CD14-positive monocyte (primary cell): ENCODE results near the gene PCCA. TPM values are rescaled to one million over a fixed set of nuclear protein-coding genes. Genes with fewer than 3 reads are reported as not detected.

ENCODE experiments used
- DNase-seq, 3 donors: peaks; one replicate each; pipeline ENCODE4 v3.0.0-alpha.2; 2011 to 2022
- H2AFZ ChIP-seq: 2 replicates; pipeline ENCODE4 v1.6.0; 2012; ENCODE audit warnings: mild to moderate bottlenecking, low read depth, low read length, inconsistent platforms; ENCODE audit not compliant: insufficient read depth, poor library complexity, severe bottlenecking
- H3K27ac ChIP-seq, 2 donors: 1 replicate in 1 of 2; 2 replicates in 1 of 2; pipeline ENCODE4 v1.5.1; 2012 to 2013; ENCODE audit warnings: low read length in 2 of 2, control low read depth in 1 of 2, inconsistent platforms in 1 of 2, low read depth in 1 of 2, mild to moderate bottlenecking in 1 of 2
- H3K27me3 ChIP-seq, 2 donors: one replicate each; pipeline versions ENCODE4 v1.6.0 to v1.6.1; 2011 to 2013; ENCODE audit warnings: low read length in 2 of 2; ENCODE audit not compliant: control insufficient read depth in 2 of 2, insufficient read depth in 2 of 2
- H3K36me3 ChIP-seq, 2 donors: replicated peaks in 1 of 2; 1 replicate in 1 of 2; 2 replicates in 1 of 2; pipeline versions ENCODE4 v1.5.1 to v1.6.1; 2012 to 2013; ENCODE audit warnings: low read length in 2 of 2, control low read depth in 1 of 2, inconsistent platforms in 1 of 2, mild to moderate bottlenecking in 1 of 2; ENCODE audit not compliant: insufficient read depth in 2 of 2, control insufficient read depth in 1 of 2
- H3K4me1 ChIP-seq, 2 donors: 1 replicate in 1 of 2; 2 replicates in 1 of 2; pipeline versions ENCODE4 v1.5.1 to v1.6.1; 2012 to 2013; ENCODE audit warnings: low read length in 2 of 2, control low read depth in 1 of 2, inconsistent platforms in 1 of 2, mild to moderate bottlenecking in 1 of 2, moderate library complexity in 1 of 2; ENCODE audit not compliant: insufficient read depth in 2 of 2, control insufficient read depth in 1 of 2
- H3K4me2 ChIP-seq: replicated peaks from 2 replicates; pipeline ENCODE3; 2012; ENCODE audit warnings: low read length, moderate library complexity, mild to moderate bottlenecking; ENCODE audit not compliant: poor library complexity, severe bottlenecking; ENCODE audit errors: extremely low read depth
- H3K4me3 ChIP-seq, 3 experiments: fragments of 200-600 bp in 1 of 3; sonication (generic) in 1 of 3; replicated peaks in 1 of 3; 1 replicate in 2 of 3; 2 replicates in 1 of 3; pipeline ENCODE4 v1.5.1; 2011 to 2013; ENCODE audit warnings: low read length in 3 of 3, mild to moderate bottlenecking in 3 of 3, control low read depth in 2 of 3, low read depth in 2 of 3, inconsistent platforms in 1 of 3, moderate library complexity in 1 of 3
- H3K79me2 ChIP-seq: 2 replicates; pipeline ENCODE4 v1.6.0; 2012; ENCODE audit warnings: mild to moderate bottlenecking, control low read depth, inconsistent platforms, low read length, moderate library complexity; ENCODE audit not compliant: insufficient read depth
- H3K9ac ChIP-seq: 2 replicates; pipeline ENCODE4 v1.6.0; 2017; ENCODE audit warnings: low read length, mild to moderate bottlenecking; ENCODE audit not compliant: insufficient read depth, poor library complexity, severe bottlenecking
- H3K9me3 ChIP-seq, 2 donors: replicated peaks in 1 of 2; 1 replicate in 1 of 2; 2 replicates in 1 of 2; pipeline versions ENCODE4 v1.5.1 to v1.6.1; 2012 to 2013; ENCODE audit warnings: low read length in 2 of 2, control low read depth in 1 of 2; ENCODE audit not compliant: control insufficient read depth in 1 of 2, insufficient read depth in 1 of 2
- H4K20me1 ChIP-seq: 2 replicates; pipeline ENCODE4 v1.6.0; 2012; ENCODE audit warnings: mild to moderate bottlenecking, low read length, control low read depth, moderate library complexity; ENCODE audit not compliant: insufficient read depth
- H3K27ac Mint-ChIP-seq, 7 donors: one replicate each; pipeline ENCODE4 v1.8.0; 2020; ENCODE audit warnings: mild to moderate bottlenecking in 7 of 7, mixed read lengths in 7 of 7, moderate library complexity in 6 of 7, inconsistent platforms in 2 of 7
- H3K27me3 Mint-ChIP-seq, 3 donors: one replicate each; pipeline ENCODE4 v1.8.0; 2021 to 2022; ENCODE audit warnings: low read depth in 3 of 3, mild to moderate bottlenecking in 3 of 3, mixed read lengths in 3 of 3, moderate library complexity in 3 of 3, inconsistent platforms in 1 of 3
- H3K36me3 Mint-ChIP-seq, 2 donors: one replicate each; pipeline ENCODE4 v1.8.0; 2020; ENCODE audit warnings: mixed read lengths in 2 of 2, inconsistent platforms in 1 of 2, mild to moderate bottlenecking in 1 of 2
- H3K4me1 Mint-ChIP-seq: one replicate; pipeline ENCODE4 v1.8.0; 2020; ENCODE audit warnings: mild to moderate bottlenecking, mixed read lengths
- H3K4me3 Mint-ChIP-seq, 2 donors: one replicate each; pipeline ENCODE4 v1.8.0; 2020; ENCODE audit warnings: mild to moderate bottlenecking in 2 of 2, mixed read lengths in 2 of 2, moderate library complexity in 1 of 2
- H3K9me3 Mint-ChIP-seq, 7 donors: one replicate each; pipeline ENCODE4 v1.8.0; 2020 to 2022; ENCODE audit warnings: mixed read lengths in 7 of 7, mild to moderate bottlenecking in 6 of 7, moderate library complexity in 6 of 7, inconsistent platforms in 2 of 7
- WGBS: methylation state at CpG from one replicate; pipeline ENCODE4 v1.1.5; 2013; ENCODE audit warnings: missing lambda C conversion rate; ENCODE audit not compliant: insufficient coverage; 5-methylcytosine and 5-hydroxymethylcytosine counted together
- intact Hi-C, 2 donors: fragments of 100-400 bp; cut with micrococcal nuclease; formaldehyde crosslinking; loops; one replicate each; pipeline versions ENCODE4 v1.15.0 to v1.15.1; 2023
- polyA plus RNA-seq, 3 donors: library from polyadenylated mRNA; depleted of rRNA in 1 of 3; unstranded in 2 of 3; stranded (reverse) in 1 of 3; fragments of 300-500 nt in 2 of 3; fragments of >200 nt in 1 of 3; fragmentation: Illumina TruSeq in 2 of 3; gene quantifications; 1 replicate in 2 of 3; 2 replicates in 1 of 3; pipeline ENCODE4 v1.2.3, GENCODE V29; 2012 to 2021
- TF ChIP-seq, protein P1 (sequence below): fragments of 200-600 bp; IDR thresholded peaks from one replicate; pipeline ENCODE4 v1.8.0; 2022; ENCODE audit warnings: antibody characterized with exemption, mild to moderate bottlenecking

PCCA gene
- polyA plus RNA-seq, 3 donors = 4.4 to 13.5 (median 11.9) TPM

DNA sequence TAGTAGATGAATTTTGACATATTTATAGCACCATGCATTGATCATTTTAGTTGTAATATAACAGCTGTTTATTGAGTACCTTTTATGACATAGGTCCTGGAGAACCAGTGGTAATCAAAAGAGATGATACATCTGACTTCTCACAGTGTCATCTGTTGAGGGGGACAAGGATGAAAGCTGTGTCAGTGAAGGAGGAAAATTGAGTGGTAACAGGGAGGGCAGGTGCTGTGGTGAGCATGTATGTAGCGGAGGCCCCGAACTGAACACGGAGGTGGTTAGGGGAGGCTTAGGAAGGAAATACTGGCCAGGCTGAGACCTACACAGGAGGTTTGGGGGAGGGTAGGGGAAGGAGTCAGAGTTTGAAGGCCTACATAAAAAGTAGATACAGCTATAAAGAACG, 300.0 kb downstream of the PCCA start:
- intact Hi-C loops = no loop called here
- Mint-ChIP-seq H3K27me3 (no peaks in the 10 kb centered on the region), H3K4me1 (peaks cover 11% of the 10 kb centered on the region), H3K9me3 (peaks cover 0 to 2% (median 0%) of the 10 kb centered on the region in 7 donors), H3K4me3 (no peak overlapping the region), H3K36me3 (peaks cover 5 to 8% of the 10 kb centered on the region in 2 donors), H3K27ac (no peak overlapping the region)
- TF ChIP-seq, protein P1, sequence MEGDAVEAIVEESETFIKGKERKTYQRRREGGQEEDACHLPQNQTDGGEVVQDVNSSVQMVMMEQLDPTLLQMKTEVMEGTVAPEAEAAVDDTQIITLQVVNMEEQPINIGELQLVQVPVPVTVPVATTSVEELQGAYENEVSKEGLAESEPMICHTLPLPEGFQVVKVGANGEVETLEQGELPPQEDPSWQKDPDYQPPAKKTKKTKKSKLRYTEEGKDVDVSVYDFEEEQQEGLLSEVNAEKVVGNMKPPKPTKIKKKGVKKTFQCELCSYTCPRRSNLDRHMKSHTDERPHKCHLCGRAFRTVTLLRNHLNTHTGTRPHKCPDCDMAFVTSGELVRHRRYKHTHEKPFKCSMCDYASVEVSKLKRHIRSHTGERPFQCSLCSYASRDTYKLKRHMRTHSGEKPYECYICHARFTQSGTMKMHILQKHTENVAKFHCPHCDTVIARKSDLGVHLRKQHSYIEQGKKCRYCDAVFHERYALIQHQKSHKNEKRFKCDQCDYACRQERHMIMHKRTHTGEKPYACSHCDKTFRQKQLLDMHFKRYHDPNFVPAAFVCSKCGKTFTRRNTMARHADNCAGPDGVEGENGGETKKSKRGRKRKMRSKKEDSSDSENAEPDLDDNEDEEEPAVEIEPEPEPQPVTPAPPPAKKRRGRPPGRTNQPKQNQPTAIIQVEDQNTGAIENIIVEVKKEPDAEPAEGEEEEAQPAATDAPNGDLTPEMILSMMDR = no peak
- no peak for DNase-seq
- no peak overlapping the region for H3K27ac ChIP-seq
- H3K4me1 ChIP-seq = peaks cover 12 to 20% of the 10 kb centered on the region in 2 donors
- no peaks in the 10 kb centered on the region for H3K27me3 ChIP-seq
- H3K9ac ChIP-seq = no peak overlapping the region
- H3K9me3 ChIP-seq = no peaks in the 10 kb centered on the region
- H3K79me2 ChIP-seq = no peaks in the 10 kb centered on the region
- no peak overlapping the region for H3K4me3 ChIP-seq
- WGBS = 69% methylated on average over 3 of the region's 4 CpGs
- no peak overlapping the region for H3K4me2 ChIP-seq
- no peaks in the 10 kb centered on the region for H3K36me3 ChIP-seq
- no peaks in the 10 kb centered on the region for H4K20me1 ChIP-seq
- H2AFZ ChIP-seq = no peak overlapping the region

DNA sequence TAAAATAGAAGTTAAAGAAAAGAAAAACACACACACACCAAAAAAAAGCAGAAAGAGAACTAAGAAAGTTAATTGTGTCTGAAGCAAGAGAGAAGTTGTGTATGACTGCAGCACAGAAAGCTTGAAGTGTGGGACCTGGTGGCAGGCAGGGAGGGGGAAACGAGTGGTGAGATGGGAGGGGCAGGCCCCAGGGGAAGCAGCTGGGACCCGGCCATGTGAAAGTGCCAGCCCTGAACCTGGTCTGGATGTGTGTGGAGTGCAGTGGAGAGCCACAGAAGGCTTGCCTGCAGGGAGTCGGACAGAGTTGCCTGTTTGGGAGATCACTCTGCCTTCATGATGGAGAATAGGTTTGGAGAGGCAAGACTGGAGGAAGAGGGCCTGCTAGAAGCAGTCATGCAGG, 300.7 kb downstream of the PCCA start:
- intact Hi-C loops = no loop called here
- Histone ChIP-seq H3K36me3 (no peaks in the 10 kb centered on the region), H4K20me1 (no peaks in the 10 kb centered on the region), H3K27ac (no peak overlapping the region), H3K79me2 (no peaks in the 10 kb centered on the region), H3K4me1 (peaks cover 12 to 20% of the 10 kb centered on the region in 2 donors), H2AFZ (no peak overlapping the region), H3K9ac (no peak overlapping the region), H3K4me3 (no peak overlapping the region), H3K27me3 (no peaks in the 10 kb centered on the region), H3K4me2 (no peak overlapping the region), H3K9me3 (no peaks in the 10 kb centered on the region)
- no peak for DNase-seq
- H3K9me3 Mint-ChIP-seq = peaks cover 0 to 2% (median 0%) of the 10 kb centered on the region in 7 donors
- no peak overlapping the region for H3K27ac Mint-ChIP-seq
- H3K36me3 Mint-ChIP-seq = peaks cover 5 to 8% of the 10 kb centered on the region in 2 donors
- WGBS = 75% methylated on average over 3 of the region's 3 CpGs
- H3K27me3 Mint-ChIP-seq = no peaks in the 10 kb centered on the region
- TF ChIP-seq, protein P1 = no peak
- no peak overlapping the region for H3K4me3 Mint-ChIP-seq
- peaks cover 11% of the 10 kb centered on the region for H3K4me1 Mint-ChIP-seq
